ENCODE results near the gene RUNX2. TPM values are rescaled to one million over a fixed set of nuclear protein-coding genes. Genes with fewer than 3 reads are reported as not detected.

The RUNX2 gene
- total RNA-seq, 1 experiment from 2014 or later, result 3.8 TPM

DNA sequence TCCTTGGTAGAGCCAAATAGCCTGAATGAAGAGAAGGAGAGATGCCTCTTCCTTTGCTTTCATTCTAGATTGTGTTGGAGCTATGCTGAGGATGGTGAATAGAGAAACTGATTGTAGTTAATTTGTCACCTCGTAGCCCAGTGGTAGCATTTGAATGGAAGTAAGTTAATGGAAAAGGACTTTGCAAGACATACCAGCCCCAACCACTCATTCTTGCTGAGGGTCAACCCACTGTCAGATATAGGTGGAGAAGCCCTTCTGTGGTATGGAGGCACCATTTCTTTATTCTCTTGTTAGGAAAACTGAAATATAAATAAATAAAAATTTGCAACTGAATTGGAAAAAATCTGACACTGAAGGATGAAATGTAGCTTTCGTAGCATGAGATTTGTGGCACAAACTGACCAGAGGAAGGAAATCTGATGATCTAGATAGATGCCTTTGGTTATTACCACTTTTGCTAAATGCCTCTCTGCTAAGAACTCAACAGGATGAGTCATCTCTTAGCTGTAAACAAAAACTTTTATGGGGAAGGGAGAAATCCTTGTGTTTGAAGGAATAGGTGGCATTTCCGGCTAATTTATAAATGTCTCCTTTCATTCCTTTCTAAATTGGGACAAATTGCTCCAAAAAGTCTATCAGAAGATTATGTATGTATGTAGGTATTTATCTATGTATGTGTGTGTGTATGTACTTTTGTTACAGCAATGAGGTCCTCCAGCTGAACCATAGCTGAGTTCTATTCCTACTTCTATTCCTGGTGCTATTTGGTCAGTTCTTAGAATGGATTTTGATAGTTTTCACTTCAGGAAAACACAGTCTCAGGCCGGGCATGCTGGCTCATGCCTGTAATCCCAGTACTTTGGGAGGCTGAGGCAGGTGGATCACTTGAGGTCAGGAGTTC, 126.1 kb downstream of the RUNX2 start:
- no peaks in the 10 kb centered on the region for H3K27me3 ChIP-seq (ENCODE audit: low read length)
- H3K9me2 ChIP-seq (replicated peaks; ENCODE audit: low read length), result no peaks in the 10 kb centered on the region
- H3K4me2 ChIP-seq (ENCODE audit: low read length), result peak overlapping the region; percentile 26
- TF ChIP-seq EZH2phosphoT487 (IDR thresholded peaks at IDR 0.05; ENCODE audit: borderline replicate concordance, low read length) (no peak), EZH2 (IDR thresholded peaks at IDR 0.05; ENCODE audit: low read length, unreplicated experiment) (no peak)
- TF ChIP-seq, protein P1, sequence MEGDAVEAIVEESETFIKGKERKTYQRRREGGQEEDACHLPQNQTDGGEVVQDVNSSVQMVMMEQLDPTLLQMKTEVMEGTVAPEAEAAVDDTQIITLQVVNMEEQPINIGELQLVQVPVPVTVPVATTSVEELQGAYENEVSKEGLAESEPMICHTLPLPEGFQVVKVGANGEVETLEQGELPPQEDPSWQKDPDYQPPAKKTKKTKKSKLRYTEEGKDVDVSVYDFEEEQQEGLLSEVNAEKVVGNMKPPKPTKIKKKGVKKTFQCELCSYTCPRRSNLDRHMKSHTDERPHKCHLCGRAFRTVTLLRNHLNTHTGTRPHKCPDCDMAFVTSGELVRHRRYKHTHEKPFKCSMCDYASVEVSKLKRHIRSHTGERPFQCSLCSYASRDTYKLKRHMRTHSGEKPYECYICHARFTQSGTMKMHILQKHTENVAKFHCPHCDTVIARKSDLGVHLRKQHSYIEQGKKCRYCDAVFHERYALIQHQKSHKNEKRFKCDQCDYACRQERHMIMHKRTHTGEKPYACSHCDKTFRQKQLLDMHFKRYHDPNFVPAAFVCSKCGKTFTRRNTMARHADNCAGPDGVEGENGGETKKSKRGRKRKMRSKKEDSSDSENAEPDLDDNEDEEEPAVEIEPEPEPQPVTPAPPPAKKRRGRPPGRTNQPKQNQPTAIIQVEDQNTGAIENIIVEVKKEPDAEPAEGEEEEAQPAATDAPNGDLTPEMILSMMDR (conservative IDR thresholded peaks at IDR 0.05; ENCODE audit: low read depth, low read length), result no peak
- H3K36me3 ChIP-seq (ENCODE audit: low read depth, low read length), result peaks cover 11% of the 10 kb centered on the region
- POLR2A ChIA-PET (ENCODE audit: unreplicated experiment), result interaction anchor here (0.5 kb wide), 1 partner anchor 503 kb away, joined by 9 read pairs; no protein-coding TSS in a partner anchor
- peak; percentile 65 for DNase-seq
- no peak overlapping the region for H2AFZ ChIP-seq (ENCODE audit: low read length)
- no peak overlapping the region for H3K4me3 ChIP-seq (ENCODE audit: low read length)
- CTCF ChIA-PET, result no interaction called here
- intact Hi-C loops (cut with micrococcal nuclease), result no loop called here
- H3K4me1 ChIP-seq (ENCODE audit: insufficient read depth, low read length), result peaks cover 27% of the 10 kb centered on the region
- H3K9ac ChIP-seq (ENCODE audit: low read length), result no peak overlapping the region
- H4K20me1 ChIP-seq (ENCODE audit: low read length), result no peaks in the 10 kb centered on the region
- BruUV-seq (replicated peaks), result no TSS peak
- H3F3A ChIP-seq (ENCODE audit: low read length, unreplicated experiment), result peaks cover 7% of the 10 kb centered on the region
- H3K27ac ChIP-seq (ENCODE audit: low read length), result peak overlapping the region; percentile 10; the same call in 1 of the 2 replicates
- ATAC-seq, result peak; percentile 88
- H3K79me2 ChIP-seq (ENCODE audit: low read length), result peaks cover 16% of the 10 kb centered on the region; the same call in 1 of the 2 replicates
- no peaks in the 10 kb centered on the region for H3K9me3 ChIP-seq (ENCODE audit: low read length)

DNA sequence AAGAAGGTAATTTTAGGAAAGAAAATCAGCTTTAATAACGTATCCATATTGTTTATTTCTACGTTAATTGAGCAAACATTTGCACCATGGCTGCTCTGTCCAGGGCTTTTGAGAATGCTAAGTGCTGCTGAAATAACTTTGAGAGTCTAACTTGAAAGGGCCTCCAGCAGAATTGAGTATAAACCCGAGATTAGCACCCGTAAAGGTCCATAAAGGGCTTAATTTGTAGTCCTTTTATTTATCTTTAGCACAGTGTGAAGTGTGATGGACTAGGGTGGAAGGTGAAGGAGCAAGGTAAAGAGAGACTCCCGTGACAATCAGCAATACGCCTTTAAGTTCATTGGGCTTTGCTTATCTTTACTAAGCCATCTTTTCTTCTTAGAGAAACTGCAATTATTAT, 127.3 kb downstream of the RUNX2 start:
- intact Hi-C loops (cut with micrococcal nuclease), result no loop called here
- DNase-seq, result no peak
- no peak overlapping the region for H2AFZ ChIP-seq (ENCODE audit: low read length)
- ChIA-PET POLR2A (ENCODE audit: unreplicated experiment) (no interaction called here), CTCF (no interaction called here)
- TF ChIP-seq, protein P1 (conservative IDR thresholded peaks at IDR 0.05; ENCODE audit: low read depth, low read length), result no peak
- TF ChIP-seq EZH2 (IDR thresholded peaks at IDR 0.05; ENCODE audit: low read length, unreplicated experiment) (no peak), EZH2phosphoT487 (IDR thresholded peaks at IDR 0.05; ENCODE audit: borderline replicate concordance, low read length) (no peak)
- peaks cover 9% of the 10 kb centered on the region for H3K36me3 ChIP-seq (ENCODE audit: low read depth, low read length)
- no peak overlapping the region for H3K4me2 ChIP-seq (ENCODE audit: low read length)
- no peak overlapping the region for H3K27ac ChIP-seq (ENCODE audit: low read length)
- H3K4me3 ChIP-seq (ENCODE audit: low read length), result no peak overlapping the region
- no TSS peak for BruUV-seq (replicated peaks)
- H3K9ac ChIP-seq (ENCODE audit: low read length), result no peak overlapping the region
- H3K9me2 ChIP-seq (replicated peaks; ENCODE audit: low read length), result no peaks in the 10 kb centered on the region
- peaks cover 27% of the 10 kb centered on the region for H3K4me1 ChIP-seq (ENCODE audit: insufficient read depth, low read length)
- ATAC-seq, result no peak
- no peaks in the 10 kb centered on the region for H3K9me3 ChIP-seq (ENCODE audit: low read length)
- H3F3A ChIP-seq (ENCODE audit: low read length, unreplicated experiment), result peaks cover 7% of the 10 kb centered on the region
- H3K79me2 ChIP-seq (ENCODE audit: low read length), result 0 out of 2 replicates have a peak, but pooled peaks cover 14% of the 10 kb centered on the region
- no peaks in the 10 kb centered on the region for H3K27me3 ChIP-seq (ENCODE audit: low read length)
- H4K20me1 ChIP-seq (ENCODE audit: low read length), result no peaks in the 10 kb centered on the region

DNA sequence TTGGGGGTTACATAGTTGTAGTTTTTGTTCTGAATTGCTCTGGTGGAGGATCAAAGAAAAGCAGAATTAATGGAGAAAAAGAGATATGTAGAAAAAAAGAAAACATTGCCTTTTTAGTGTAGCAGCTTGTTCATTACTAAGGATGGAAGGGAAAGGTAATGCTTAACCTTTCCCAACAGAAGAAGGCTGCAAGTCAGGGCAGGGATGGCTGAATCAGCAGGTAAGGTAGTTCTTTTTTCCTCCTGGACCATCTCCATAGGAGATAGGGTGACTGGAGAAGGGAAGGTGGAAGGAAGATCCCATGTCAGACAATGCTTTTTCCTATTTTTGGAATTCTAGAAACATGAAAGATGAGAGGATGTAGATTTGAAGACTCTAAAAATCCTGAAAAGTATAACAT, 129.0 kb downstream of the RUNX2 start:
- ChIA-PET POLR2A (ENCODE audit: unreplicated experiment) (no interaction called here), CTCF (no interaction called here)
- Histone ChIP-seq H3K4me2 (ENCODE audit: low read length) (no peak overlapping the region), H3K4me3 (ENCODE audit: low read length) (no peak overlapping the region), H3K9ac (ENCODE audit: low read length) (no peak overlapping the region), H3K27me3 (ENCODE audit: low read length) (no peaks in the 10 kb centered on the region), H3K36me3 (ENCODE audit: low read depth, low read length) (peaks cover 4% of the 10 kb centered on the region), H2AFZ (ENCODE audit: low read length) (no peak overlapping the region), H3K27ac (ENCODE audit: low read length) (no peak overlapping the region), H3K9me2 (replicated peaks; ENCODE audit: low read length) (no peaks in the 10 kb centered on the region), H3K9me3 (ENCODE audit: low read length) (no peaks in the 10 kb centered on the region), H3K79me2 (ENCODE audit: low read length) (0 out of 2 replicates have a peak, but pooled peaks cover 14% of the 10 kb centered on the region), H4K20me1 (ENCODE audit: low read length) (no peaks in the 10 kb centered on the region), H3F3A (ENCODE audit: low read length, unreplicated experiment) (peaks cover 7% of the 10 kb centered on the region), H3K4me1 (ENCODE audit: insufficient read depth, low read length) (peaks cover 19% of the 10 kb centered on the region)
- TF ChIP-seq EZH2 (IDR thresholded peaks at IDR 0.05; ENCODE audit: low read length, unreplicated experiment) (no peak), EZH2phosphoT487 (IDR thresholded peaks at IDR 0.05; ENCODE audit: borderline replicate concordance, low read length) (no peak)
- TF ChIP-seq, protein P1 (conservative IDR thresholded peaks at IDR 0.05; ENCODE audit: low read depth, low read length), result no peak
- ATAC-seq (no peak), DNase-seq (no peak)
- intact Hi-C loops (cut with micrococcal nuclease), result no loop called here
- BruUV-seq (replicated peaks), result no TSS peak

Measured in PC-3 (cell line).